Transverse colon (tissue), 3 donors: ENCODE data around the gene ATP6V1E1.

Source experiments
- CTCF ChIP-seq, 5 experiments: fragments of 200-600 bp in 3 of 5; fragments of 450-650 bp in 2 of 5; sonication (generic) in 3 of 5; IDR thresholded peaks; 1 replicate in 2 of 5; 2 replicates in 3 of 5; pipeline ENCODE4 v1.5.1; 2016 to 2017; ENCODE audit warnings: antibody characterized with exemption in 5 of 5, inconsistent platforms in 3 of 5, mild to moderate bottlenecking in 2 of 5, moderate library complexity in 1 of 5
- EP300 ChIP-seq: sonication (generic); formaldehyde crosslinking; IDR thresholded peaks from one replicate; pipeline ENCODE4 v1.6.1; 2017; ENCODE audit warnings: antibody characterized with exemption, low read depth

DNA sequence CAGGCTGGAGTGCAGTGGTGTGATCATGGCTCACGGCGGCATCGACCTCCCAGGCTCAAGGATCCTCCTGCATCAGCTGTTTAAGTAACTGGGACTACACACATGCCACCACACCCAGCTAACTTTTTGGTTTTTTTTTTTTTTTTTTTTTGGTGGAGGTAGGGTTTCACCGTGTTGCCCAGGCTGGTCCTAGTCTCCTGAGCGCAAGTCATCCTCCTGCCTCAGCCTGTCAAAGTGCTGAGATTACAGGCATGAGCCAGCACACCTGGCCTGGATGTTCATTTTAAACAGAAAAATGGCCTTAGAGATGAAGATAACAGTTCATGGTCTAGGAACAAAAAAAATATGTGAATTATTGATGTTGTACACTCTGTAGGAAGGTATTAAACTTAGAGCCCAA, 78.9 kb downstream of the ATP6V1E1 start:
- TF ChIP-seq CTCF (IDR thresholded peaks at IDR 0.05): no peak
- no peak for TF ChIP-seq EP300
